ENCODE measurements around the gene APPL1. TPM values are rescaled to one million over a fixed set of nuclear protein-coding genes. Genes with fewer than 3 reads are reported as not detected.

Gene APPL1
- total and polyA plus RNA-seq, 2 donors (not counting 3 experiments of a cell fraction or from before 2014, with no cell fraction given): 9.2 to 28.8 TPM

DNA sequence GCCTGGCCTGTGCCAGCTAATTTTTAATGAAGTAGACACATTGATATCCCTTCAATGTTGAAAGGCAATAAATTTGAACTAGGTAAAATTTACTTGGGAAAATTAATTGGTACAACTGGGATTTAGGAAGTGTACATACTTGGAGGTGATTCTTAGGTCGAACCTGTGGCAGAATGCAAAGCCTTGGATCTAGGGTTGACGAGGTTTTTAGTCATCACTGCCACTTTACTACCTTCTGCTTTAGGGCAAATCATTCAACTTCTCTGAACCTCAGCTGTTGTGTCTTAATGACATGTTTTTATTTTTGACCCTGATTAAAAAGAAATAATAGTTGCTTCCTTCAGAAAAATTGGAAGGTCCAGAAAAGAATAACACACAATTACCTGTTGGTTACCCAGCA, 2.5 kb downstream of the APPL1 start:
- FAIRE-seq (no peak), DNase-seq (ENCODE audit: low read depth, low spot score) (no peak)
- peaks cover 18% of the 10 kb centered on the region for H3K4me1 ChIP-seq (ENCODE audit: control insufficient read depth, extremely low read depth, insufficient read depth, low read length)
- no TSS peak for BruUV-seq (replicated peaks)
- no peak for TF ChIP-seq EZH2 (IDR thresholded peaks at IDR 0.05; ENCODE audit: borderline replicate concordance, low read depth, low read length, severe bottlenecking)
- TF ChIP-seq, protein P1, sequence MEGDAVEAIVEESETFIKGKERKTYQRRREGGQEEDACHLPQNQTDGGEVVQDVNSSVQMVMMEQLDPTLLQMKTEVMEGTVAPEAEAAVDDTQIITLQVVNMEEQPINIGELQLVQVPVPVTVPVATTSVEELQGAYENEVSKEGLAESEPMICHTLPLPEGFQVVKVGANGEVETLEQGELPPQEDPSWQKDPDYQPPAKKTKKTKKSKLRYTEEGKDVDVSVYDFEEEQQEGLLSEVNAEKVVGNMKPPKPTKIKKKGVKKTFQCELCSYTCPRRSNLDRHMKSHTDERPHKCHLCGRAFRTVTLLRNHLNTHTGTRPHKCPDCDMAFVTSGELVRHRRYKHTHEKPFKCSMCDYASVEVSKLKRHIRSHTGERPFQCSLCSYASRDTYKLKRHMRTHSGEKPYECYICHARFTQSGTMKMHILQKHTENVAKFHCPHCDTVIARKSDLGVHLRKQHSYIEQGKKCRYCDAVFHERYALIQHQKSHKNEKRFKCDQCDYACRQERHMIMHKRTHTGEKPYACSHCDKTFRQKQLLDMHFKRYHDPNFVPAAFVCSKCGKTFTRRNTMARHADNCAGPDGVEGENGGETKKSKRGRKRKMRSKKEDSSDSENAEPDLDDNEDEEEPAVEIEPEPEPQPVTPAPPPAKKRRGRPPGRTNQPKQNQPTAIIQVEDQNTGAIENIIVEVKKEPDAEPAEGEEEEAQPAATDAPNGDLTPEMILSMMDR (IDR thresholded peaks at IDR 0.05; ENCODE audit: extremely low read depth in 1 of 2, insufficient read depth in 1 of 2, low read depth in 1 of 2, low read length in 2 of 2): no peak
- TF ChIP-seq, protein P2, sequence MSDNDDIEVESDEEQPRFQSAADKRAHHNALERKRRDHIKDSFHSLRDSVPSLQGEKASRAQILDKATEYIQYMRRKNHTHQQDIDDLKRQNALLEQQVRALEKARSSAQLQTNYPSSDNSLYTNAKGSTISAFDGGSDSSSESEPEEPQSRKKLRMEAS (IDR thresholded peaks at IDR 0.05; ENCODE audit: insufficient read depth, insufficient read length): no peak
- dilution Hi-C loops (cut with MboI; ENCODE audit: extremely low pct_ligation_motif_present, low sequenced_read_pairs): no loop called here
- H3K9me3 ChIP-seq (replicated peaks; ENCODE audit: control insufficient read depth, insufficient read depth, low read length): no peaks in the 10 kb centered on the region
- peaks cover 45% of the 10 kb centered on the region for H3K79me2 ChIP-seq (ENCODE audit: control insufficient read depth, insufficient read depth, low read length)
- no peak overlapping the region for H3K4me2 ChIP-seq (ENCODE audit: insufficient read depth, low read length)
- H4K20me1 ChIP-seq (replicated peaks; ENCODE audit: control insufficient read depth, extremely low read depth, insufficient read depth, low read length): no peaks in the 10 kb centered on the region
- no peak overlapping the region for H2AFZ ChIP-seq (ENCODE audit: low read depth, low read length)
- H3K9me1 ChIP-seq (replicated peaks; ENCODE audit: control insufficient read depth, extremely low read depth, insufficient read depth, low read length): no peaks in the 10 kb centered on the region
- no peaks in the 10 kb centered on the region for H3K27me3 ChIP-seq (ENCODE audit: control insufficient read depth in 2 of 2, insufficient read depth in 2 of 2, low read length in 2 of 2)
- CTCF ChIA-PET: no interaction called here
- no peaks in the 10 kb centered on the region for H3K36me3 ChIP-seq (ENCODE audit: control insufficient read depth in 2 of 2, extremely low read depth in 1 of 2, insufficient read depth in 2 of 2, low read length in 2 of 2)
- H3K9ac ChIP-seq (replicated peaks; ENCODE audit: extremely low read depth, insufficient read depth, low read length): no peak overlapping the region
- no peak overlapping the region for H3K27ac ChIP-seq (ENCODE audit: insufficient read depth, low read depth, low read length)
- H3K4me3 ChIP-seq (replicated peaks in 1 of 3; ENCODE audit: insufficient read depth in 1 of 3, low read depth in 1 of 3, low read length in 3 of 3): no peak overlapping the region
- intact Hi-C loops (cut with micrococcal nuclease): no loop called here
- POLR2A ChIA-PET: no interaction called here

DNA sequence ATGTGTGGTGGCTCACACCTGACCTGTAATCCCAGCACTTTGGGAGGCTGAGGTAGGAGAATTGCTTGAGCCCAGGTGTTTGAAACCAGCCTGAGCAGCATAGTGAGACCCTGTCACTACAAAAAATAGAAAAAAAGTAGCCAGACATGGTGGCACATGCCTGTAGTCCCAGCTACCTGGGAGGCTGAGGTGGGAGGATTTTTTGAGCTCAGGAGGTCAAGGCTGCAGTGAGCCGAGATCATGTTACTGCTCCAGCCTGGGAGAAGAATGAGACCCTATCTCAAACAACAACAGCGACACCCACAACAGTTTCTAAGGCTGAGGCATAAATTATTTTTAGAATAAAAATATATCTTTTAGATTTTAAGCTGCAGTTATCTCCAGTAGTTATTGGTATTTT, 6.3 kb downstream of the APPL1 start:
- TF ChIP-seq, protein P2 (IDR thresholded peaks at IDR 0.05; ENCODE audit: insufficient read depth, insufficient read length): no peak
- TF ChIP-seq FOS (IDR thresholded peaks at IDR 0.05; ENCODE audit: borderline replicate concordance, insufficient read depth, low read length) (no peak), MYC (IDR thresholded peaks at IDR 0.05; ENCODE audit: low read depth, low read length) (no peak), GATA2 (IDR thresholded peaks at IDR 0.05; ENCODE audit: insufficient read depth, insufficient read length, low read depth, low read length) (no peak), JUN (IDR thresholded peaks at IDR 0.05; ENCODE audit: borderline replicate concordance, insufficient read depth, insufficient read length, low read depth) (no peak), POLR2AphosphoS5 (IDR thresholded peaks at IDR 0.05; ENCODE audit: insufficient read depth, low read depth, low read length) (no peak), EZH2 (IDR thresholded peaks at IDR 0.05; ENCODE audit: borderline replicate concordance, low read depth, low read length, severe bottlenecking) (no peak)
- TF ChIP-seq, protein P1 (IDR thresholded peaks at IDR 0.05; ENCODE audit: extremely low read depth in 1 of 2, insufficient read depth in 1 of 2, low read depth in 1 of 2, low read length in 2 of 2): no peak
- Histone ChIP-seq H3K9me1 (replicated peaks; ENCODE audit: control insufficient read depth, extremely low read depth, insufficient read depth, low read length) (no peaks in the 10 kb centered on the region), H3K4me2 (ENCODE audit: insufficient read depth, low read length) (no peak overlapping the region), H4K20me1 (replicated peaks; ENCODE audit: control insufficient read depth, extremely low read depth, insufficient read depth, low read length) (no peaks in the 10 kb centered on the region), H3K9me3 (replicated peaks; ENCODE audit: control insufficient read depth, insufficient read depth, low read length) (no peaks in the 10 kb centered on the region), H3K4me1 (ENCODE audit: control insufficient read depth, extremely low read depth, insufficient read depth, low read length) (peaks cover 8% of the 10 kb centered on the region), H3K79me2 (ENCODE audit: control insufficient read depth, insufficient read depth, low read length) (peaks cover 43% of the 10 kb centered on the region), H3K9ac (replicated peaks; ENCODE audit: extremely low read depth, insufficient read depth, low read length) (no peak overlapping the region), H2AFZ (ENCODE audit: low read depth, low read length) (no peak overlapping the region), H3K27ac (ENCODE audit: insufficient read depth, low read depth, low read length) (no peak overlapping the region), H3K27me3 (ENCODE audit: control insufficient read depth in 2 of 2, insufficient read depth in 2 of 2, low read length in 2 of 2) (no peaks in the 10 kb centered on the region), H3K36me3 (ENCODE audit: control insufficient read depth in 2 of 2, extremely low read depth in 1 of 2, insufficient read depth in 2 of 2, low read length in 2 of 2) (peaks cover 0 to 4% of the 10 kb centered on the region in 2 experiments), H3K4me3 (replicated peaks in 1 of 3; ENCODE audit: insufficient read depth in 1 of 3, low read depth in 1 of 3, low read length in 3 of 3) (no peak overlapping the region)
- CTCF ChIA-PET: interaction anchor here (1.0 to 1.7 kb wide), 5 partner anchors 12 to 164 kb away, joined by 3 to 5 read pairs (median 3); no protein-coding TSS in a partner anchor
- FAIRE-seq (no peak), DNase-seq (ENCODE audit: low read depth, low spot score) (no peak)
- POLR2A ChIA-PET: no interaction called here
- no TSS peak for BruUV-seq (replicated peaks)
- intact Hi-C loops (cut with micrococcal nuclease) (no loop called here), dilution Hi-C loops (cut with MboI; ENCODE audit: extremely low pct_ligation_motif_present, low sequenced_read_pairs) (no loop called here)

Measured in endothelial cell of umbilical vein (primary cell).